A549 treated with CpdA at 1 μM for 4 hours (cell line): ENCODE results near the gene ARL6IP4. TPM values are rescaled to one million over a fixed set of nuclear protein-coding genes. Genes with fewer than 3 reads are reported as not detected.

ENCODE experiments used
- total RNA-seq: library from RNA; stranded (reverse); fragments of 200-300 nt; extraction: Qiagen RNA extraction; gene quantifications from 5 replicates; pipeline ENCODE4 v1.2.3, GENCODE V29; 2022; ENCODE audit warnings: low read depth

ARL6IP4 gene
- total RNA-seq: 207 to 248 TPM (median 247 TPM) in 5 replicates

GRCh38 chr12:122980183-122981035, at the start of gene ARL6IP4:
Gene ARL6IP4, plus strand, starts transcription at chr12:122980681. Its CDS starts 459 bp downstream, at chr12:122981140.

GRCh38 chr12:122965851-122966742, 14.4 kb upstream of the ARL6IP4 start, which contains the start of gene ABCB9:
Gene ABCB9, minus strand, starts transcription at chr12:122966463. Its CDS starts 6,228 bp downstream, at chr12:122960235.

GRCh38 chr12:122974892-122975789, 5.3 kb upstream of the ARL6IP4 start, which contains the start of gene OGFOD2:
Gene OGFOD2, plus strand, starts transcription at chr12:122975244. Its CDS starts 8 bp downstream, at chr12:122975252.

Other genes starting within 250 kb of the ARL6IP4 start
- gene HCAR1, start 249.8 kb upstream of the ARL6IP4 start, total RNA-seq: 0.02 to 0.05 TPM (median 0.03 TPM) in 4 of 5 replicates, not detected in the other
- 57.1 to 71.4 TPM (median 60.7 TPM) in 5 replicates for gene DENR, start 227.9 kb upstream of the ARL6IP4 start, total RNA-seq
- 0.04 to 0.09 TPM (median 0.06 TPM) in 4 of 5 replicates, not detected in the other for gene CCDC62, start 206.1 kb upstream of the ARL6IP4 start, total RNA-seq
- gene HIP1R, start 145.2 kb upstream of the ARL6IP4 start, total RNA-seq: 11.0 to 13.0 TPM (median 11.3 TPM) in 5 replicates
- gene VPS37B, start 84.6 kb upstream of the ARL6IP4 start, total RNA-seq: 30.6 to 36.3 TPM (median 33.7 TPM) in 5 replicates
- 6.8 to 9.3 TPM (median 8.8 TPM) in 5 replicates for gene ABCB9, start 14.2 kb upstream of the ARL6IP4 start, total RNA-seq
- gene OGFOD2, start 5.4 kb upstream of the ARL6IP4 start, total RNA-seq: 12.8 to 17.7 TPM (median 16.8 TPM) in 5 replicates
- gene PITPNM2, start 170.4 kb downstream of the ARL6IP4 start, total RNA-seq: 13.8 to 20.0 TPM (median 16.4 TPM) in 5 replicates